K562 (cell line): Measurements from ENCODE around the gene DHRS13. TPM values are rescaled to one million over a fixed set of nuclear protein-coding genes. Genes with fewer than 3 reads are reported as not detected.

ENCODE experiments used
- C11orf30 ChIP-seq: fragments of 450-650 bp; IDR thresholded peaks from 2 replicates; pipeline ENCODE4 v1.6.1; 2016; ENCODE audit warnings: low read depth, mild to moderate bottlenecking
- CBFA2T3 ChIP-seq: fragments of 450-650 bp; IDR thresholded peaks from 2 replicates; pipeline ENCODE4 v1.6.1; 2017
- GABPB2 ChIP-seq: fragments of 250-450 bp; sonication (Bioruptor Pico); conservative IDR thresholded peaks from 2 replicates; pipeline ENCODE4 v1.5.1; 2021; ENCODE audit warnings: mild to moderate bottlenecking
- HMG20A ChIP-seq: fragments of 450-650 bp; formaldehyde crosslinking; conservative IDR thresholded peaks from 2 replicates; pipeline ENCODE4 v1.4.0; 2020; ENCODE audit warnings: mild to moderate bottlenecking, mixed read lengths
- HMG20B ChIP-seq: fragments of 250-450 bp; sonication (Bioruptor Pico); IDR thresholded peaks from 2 replicates; pipeline ENCODE4 v1.5.0; 2021; ENCODE audit warnings: mild to moderate bottlenecking
- KAT8 ChIP-seq: fragments of 450-650 bp; IDR thresholded peaks from 2 replicates; pipeline ENCODE4 v1.6.1; 2016; ENCODE audit warnings: low read depth, mild to moderate bottlenecking
- KDM1A ChIP-seq, 2 experiments: fragments of 450-650 bp; IDR thresholded peaks; 2 replicates each; pipeline ENCODE4 v1.6.1; 2016; ENCODE audit warnings: mild to moderate bottlenecking in 2 of 2
- KLF1 ChIP-seq: fragments of 450-650 bp; IDR thresholded peaks from 2 replicates; pipeline ENCODE4 v1.6.1; 2016; ENCODE audit warnings: missing genetic modification characterization, missing compliant biosample characterization
- LARP7 ChIP-seq: fragments of 450-650 bp; IDR thresholded peaks from 2 replicates; pipeline ENCODE4 v1.6.1; 2016
- RAD51 ChIP-seq: fragments of 450-650 bp; IDR thresholded peaks from 2 replicates; pipeline ENCODE4 v1.7.1; 2016; ENCODE audit warnings: low read depth, mild to moderate bottlenecking, borderline replicate concordance
- RBFOX2 ChIP-seq: fragments of 200-400 bp; formaldehyde crosslinking; IDR thresholded peaks from 2 replicates; pipeline ENCODE4 v1.6.1; 2017; ENCODE audit warnings: low read depth, mild to moderate bottlenecking, low read length, moderate library complexity
- RBM14 ChIP-seq: fragments of 200-400 bp; formaldehyde crosslinking; IDR thresholded peaks from 2 replicates; pipeline ENCODE4 v1.6.1; 2018; ENCODE audit warnings: low read depth, mild to moderate bottlenecking, low read length, moderate library complexity, borderline replicate concordance; ENCODE audit not compliant: insufficient read depth
- SPI1 ChIP-seq: IDR thresholded peaks from 2 replicates; pipeline ENCODE4 v1.6.1; 2011; ENCODE audit warnings: low read depth, low read length, control low read depth, borderline replicate concordance
- TAF9B ChIP-seq: fragments of 450-650 bp; IDR thresholded peaks from 2 replicates; pipeline ENCODE4 v1.6.1; 2018; ENCODE audit warnings: mild to moderate bottlenecking; ENCODE audit not compliant: partially characterized antibody
- THRAP3 ChIP-seq: fragments of 450-650 bp; IDR thresholded peaks from 2 replicates; pipeline ENCODE4 v1.6.1; 2016; ENCODE audit warnings: mild to moderate bottlenecking, inconsistent platforms, borderline replicate concordance
- TRIM24 ChIP-seq, 2 experiments: fragments of 450-650 bp; IDR thresholded peaks; 2 replicates each; pipeline ENCODE4 v1.6.1; 2016
- XRCC3 ChIP-seq: fragments of 450-650 bp; IDR thresholded peaks from 2 replicates; pipeline ENCODE4 v1.6.1; 2017; ENCODE audit warnings: mild to moderate bottlenecking, moderate library complexity
- polyA plus RNA-seq, 8 experiments: library from polyadenylated mRNA; depleted of rRNA in 4 of 8; stranded (reverse) in 5 of 8; unstranded in 3 of 8; fragments of >200 nt; fragmentation: Nextera tagmentation in 2 of 8; fragmentation: Illumina TruSeq in 1 of 8; extraction: Ambion mirVana in 2 of 8; extraction: Trizol in 1 of 8; gene quantifications; 2 replicates each; pipeline versions ENCODE4 v1.2.1 to v1.2.3, GENCODE V29; 2011 to 2014; ENCODE audit warnings: inconsistent platforms in 1 of 8, missing spikeins in 1 of 8
- total RNA-seq, 7 experiments: library from RNA; depleted of rRNA in 6 of 7; stranded (reverse); fragments of >200 nt in 6 of 7; fragmentation: Illumina TruSeq in 2 of 7; extraction: Trizol in 2 of 7; gene quantifications; 2 replicates each; pipeline versions ENCODE4 v1.2.1 to v1.2.3, GENCODE V29; 2011 to 2021; ENCODE audit warnings: low replicate concordance in 1 of 7
- TF ChIP-seq, protein P1 (sequence below): sonication (generic); formaldehyde crosslinking; IDR thresholded peaks from 2 replicates; pipeline ENCODE4 v1.8.0; 2022; ENCODE audit warnings: missing genetic modification reagents, mild to moderate bottlenecking, borderline replicate concordance
- TF ChIP-seq, protein P2 (sequence below): sonication (generic); formaldehyde crosslinking; IDR thresholded peaks from 2 replicates; pipeline ENCODE4 v1.8.1; 2023; ENCODE audit warnings: mild to moderate bottlenecking, missing genetic modification reagents
- TF ChIP-seq, protein P3 (sequence below), 2 experiments: fragments of 450-650 bp; IDR thresholded peaks; 2 replicates each; pipeline ENCODE4 v1.6.1; 2018; ENCODE audit warnings: mild to moderate bottlenecking in 2 of 2, low read depth in 1 of 2; ENCODE audit not compliant: partially characterized antibody in 2 of 2
- TF ChIP-seq, protein P4 (sequence below): fragments of 250-450 bp; sonication (Bioruptor Pico); IDR thresholded peaks from 2 replicates; pipeline ENCODE4 v1.8.0; 2022; ENCODE audit warnings: inconsistent platforms

DHRS13 gene
- total and polyA plus RNA-seq, 9 of the 15 experiments (the other 6 are each of a cell fraction or from before 2014, with no cell fraction given) = 0.32 to 52.3 (median 34.3) TPM; not detected in 1

DNA sequence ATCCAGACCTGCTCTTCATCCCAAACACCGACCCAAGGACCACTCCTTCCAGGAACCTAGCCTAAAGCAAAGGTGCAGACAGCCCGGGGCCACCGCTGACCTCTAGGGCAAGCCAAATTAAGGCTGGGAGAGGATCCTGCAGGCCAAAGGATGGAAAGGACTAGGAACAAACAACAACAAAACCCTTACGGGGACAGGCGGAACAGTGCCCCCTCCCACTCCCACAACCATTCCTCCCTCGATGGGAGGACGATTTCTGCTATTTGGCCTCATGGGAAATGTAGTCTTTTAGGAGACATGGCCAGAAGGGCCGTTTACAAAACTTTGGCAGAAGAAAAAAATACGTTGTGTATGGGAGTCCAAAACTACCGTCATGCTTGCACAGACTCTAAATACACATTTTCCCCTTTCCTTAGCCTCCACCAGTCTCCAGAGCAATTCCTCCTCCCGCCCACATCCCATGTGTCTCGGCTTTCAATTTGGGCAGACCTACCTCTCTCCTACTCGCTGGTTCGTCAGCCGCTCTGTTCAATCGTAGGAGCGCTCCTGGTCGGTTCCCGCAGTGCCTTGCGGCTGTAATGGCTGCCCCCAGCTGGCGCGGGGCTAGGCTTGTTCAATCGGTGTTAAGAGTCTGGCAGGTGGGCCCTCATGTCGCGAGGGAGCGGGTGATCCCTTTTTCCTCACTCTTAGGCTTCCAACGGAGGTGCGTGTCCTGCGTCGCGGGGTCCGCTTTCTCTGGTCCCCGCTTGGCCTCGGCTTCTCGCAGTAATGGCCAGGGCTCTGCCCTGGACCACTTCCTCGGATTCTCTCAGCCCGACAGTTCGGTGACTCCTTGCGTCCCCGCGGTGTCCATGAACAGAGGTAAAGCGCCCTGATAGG, 48.2 kb downstream of the DHRS13 start, which contains the start of gene ERAL1 (continued):
- TF ChIP-seq C11orf30 (peak; percentile 100), TAF9B (peak; percentile 94), RBFOX2 (peak; percentile 92), HMG20A (CRISPR knock-in tag) (no peak), TRIM24 (IDR thresholded peaks at IDR 0.05) (no peak), RBM14 (no peak), KDM1A (IDR thresholded peaks at IDR 0.05) (no peak), KAT8 (no peak), CBFA2T3 (no peak; the same call in 1 of the 2 replicates), HMG20B (no peak), SPI1 (no peak), RAD51 (peak; percentile 30; the same call in 1 of the 2 replicates), THRAP3 (no peak), GABPB2 (CRISPR knock-in tag) (no peak), LARP7 (0 out of 2 replicates have a peak, but pooled peaks have one; percentile 7), XRCC3 (no peak), KLF1 (peak; percentile 48; the same call in 1 of the 2 replicates)
- TF ChIP-seq, protein P1, sequence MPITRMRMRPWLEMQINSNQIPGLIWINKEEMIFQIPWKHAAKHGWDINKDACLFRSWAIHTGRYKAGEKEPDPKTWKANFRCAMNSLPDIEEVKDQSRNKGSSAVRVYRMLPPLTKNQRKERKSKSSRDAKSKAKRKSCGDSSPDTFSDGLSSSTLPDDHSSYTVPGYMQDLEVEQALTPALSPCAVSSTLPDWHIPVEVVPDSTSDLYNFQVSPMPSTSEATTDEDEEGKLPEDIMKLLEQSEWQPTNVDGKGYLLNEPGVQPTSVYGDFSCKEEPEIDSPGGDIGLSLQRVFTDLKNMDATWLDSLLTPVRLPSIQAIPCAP = no peak
- TF ChIP-seq, protein P2, sequence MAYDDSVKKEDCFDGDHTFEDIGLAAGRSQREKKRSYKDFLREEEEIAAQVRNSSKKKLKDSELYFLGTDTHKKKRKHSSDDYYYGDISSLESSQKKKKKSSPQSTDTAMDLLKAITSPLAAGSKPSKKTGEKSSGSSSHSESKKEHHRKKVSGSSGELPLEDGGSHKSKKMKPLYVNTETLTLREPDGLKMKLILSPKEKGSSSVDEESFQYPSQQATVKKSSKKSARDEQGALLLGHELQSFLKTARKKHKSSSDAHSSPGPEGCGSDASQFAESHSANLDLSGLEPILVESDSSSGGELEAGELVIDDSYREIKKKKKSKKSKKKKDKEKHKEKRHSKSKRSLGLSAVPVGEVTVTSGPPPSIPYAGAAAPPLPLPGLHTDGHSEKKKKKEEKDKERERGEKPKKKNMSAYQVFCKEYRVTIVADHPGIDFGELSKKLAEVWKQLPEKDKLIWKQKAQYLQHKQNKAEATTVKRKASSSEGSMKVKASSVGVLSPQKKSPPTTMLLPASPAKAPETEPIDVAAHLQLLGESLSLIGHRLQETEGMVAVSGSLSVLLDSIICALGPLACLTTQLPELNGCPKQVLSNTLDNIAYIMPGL (CRISPR knock-in tag) = peak; percentile 51; the same call in 1 of the 2 replicates
- TF ChIP-seq, protein P3, sequence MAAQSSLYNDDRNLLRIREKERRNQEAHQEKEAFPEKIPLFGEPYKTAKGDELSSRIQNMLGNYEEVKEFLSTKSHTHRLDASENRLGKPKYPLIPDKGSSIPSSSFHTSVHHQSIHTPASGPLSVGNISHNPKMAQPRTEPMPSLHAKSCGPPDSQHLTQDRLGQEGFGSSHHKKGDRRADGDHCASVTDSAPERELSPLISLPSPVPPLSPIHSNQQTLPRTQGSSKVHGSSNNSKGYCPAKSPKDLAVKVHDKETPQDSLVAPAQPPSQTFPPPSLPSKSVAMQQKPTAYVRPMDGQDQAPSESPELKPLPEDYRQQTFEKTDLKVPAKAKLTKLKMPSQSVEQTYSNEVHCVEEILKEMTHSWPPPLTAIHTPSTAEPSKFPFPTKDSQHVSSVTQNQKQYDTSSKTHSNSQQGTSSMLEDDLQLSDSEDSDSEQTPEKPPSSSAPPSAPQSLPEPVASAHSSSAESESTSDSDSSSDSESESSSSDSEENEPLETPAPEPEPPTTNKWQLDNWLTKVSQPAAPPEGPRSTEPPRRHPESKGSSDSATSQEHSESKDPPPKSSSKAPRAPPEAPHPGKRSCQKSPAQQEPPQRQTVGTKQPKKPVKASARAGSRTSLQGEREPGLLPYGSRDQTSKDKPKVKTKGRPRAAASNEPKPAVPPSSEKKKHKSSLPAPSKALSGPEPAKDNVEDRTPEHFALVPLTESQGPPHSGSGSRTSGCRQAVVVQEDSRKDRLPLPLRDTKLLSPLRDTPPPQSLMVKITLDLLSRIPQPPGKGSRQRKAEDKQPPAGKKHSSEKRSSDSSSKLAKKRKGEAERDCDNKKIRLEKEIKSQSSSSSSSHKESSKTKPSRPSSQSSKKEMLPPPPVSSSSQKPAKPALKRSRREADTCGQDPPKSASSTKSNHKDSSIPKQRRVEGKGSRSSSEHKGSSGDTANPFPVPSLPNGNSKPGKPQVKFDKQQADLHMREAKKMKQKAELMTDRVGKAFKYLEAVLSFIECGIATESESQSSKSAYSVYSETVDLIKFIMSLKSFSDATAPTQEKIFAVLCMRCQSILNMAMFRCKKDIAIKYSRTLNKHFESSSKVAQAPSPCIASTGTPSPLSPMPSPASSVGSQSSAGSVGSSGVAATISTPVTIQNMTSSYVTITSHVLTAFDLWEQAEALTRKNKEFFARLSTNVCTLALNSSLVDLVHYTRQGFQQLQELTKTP (IDR thresholded peaks at IDR 0.05; ENCODE audit: low read depth in 1 of 2, partially characterized antibody in 2 of 2) = peak; percentile 93 to 95
- TF ChIP-seq, protein P4, sequence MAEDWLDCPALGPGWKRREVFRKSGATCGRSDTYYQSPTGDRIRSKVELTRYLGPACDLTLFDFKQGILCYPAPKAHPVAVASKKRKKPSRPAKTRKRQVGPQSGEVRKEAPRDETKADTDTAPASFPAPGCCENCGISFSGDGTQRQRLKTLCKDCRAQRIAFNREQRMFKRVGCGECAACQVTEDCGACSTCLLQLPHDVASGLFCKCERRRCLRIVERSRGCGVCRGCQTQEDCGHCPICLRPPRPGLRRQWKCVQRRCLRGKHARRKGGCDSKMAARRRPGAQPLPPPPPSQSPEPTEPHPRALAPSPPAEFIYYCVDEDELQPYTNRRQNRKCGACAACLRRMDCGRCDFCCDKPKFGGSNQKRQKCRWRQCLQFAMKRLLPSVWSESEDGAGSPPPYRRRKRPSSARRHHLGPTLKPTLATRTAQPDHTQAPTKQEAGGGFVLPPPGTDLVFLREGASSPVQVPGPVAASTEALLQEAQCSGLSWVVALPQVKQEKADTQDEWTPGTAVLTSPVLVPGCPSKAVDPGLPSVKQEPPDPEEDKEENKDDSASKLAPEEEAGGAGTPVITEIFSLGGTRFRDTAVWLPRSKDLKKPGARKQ = no peak
